PC-3 (cell line): ENCODE measurements around the gene KSR2.

Experiments used
- EZH2 ChIP-seq: fragments of 300-600 bp; sonication (generic); IDR thresholded peaks from one replicate; pipeline ENCODE4 v1.6.1; 2017; ENCODE audit warnings: antibody characterized with exemption, mild to moderate bottlenecking, low read length; ENCODE audit not compliant: unreplicated experiment
- EZH2phosphoT487 ChIP-seq: fragments of 300-600 bp; sonication (generic); IDR thresholded peaks from 2 replicates; pipeline ENCODE4 v1.6.1; 2018; ENCODE audit warnings: mild to moderate bottlenecking, antibody characterized with exemption, low read length, borderline replicate concordance
- TF ChIP-seq, protein P1 (sequence below): fragments of 300-600 bp; sonication (generic); conservative IDR thresholded peaks from 2 replicates; pipeline ENCODE4 v1.5.1; 2017; ENCODE audit warnings: antibody characterized with exemption, low read depth, mild to moderate bottlenecking, low read length

DNA sequence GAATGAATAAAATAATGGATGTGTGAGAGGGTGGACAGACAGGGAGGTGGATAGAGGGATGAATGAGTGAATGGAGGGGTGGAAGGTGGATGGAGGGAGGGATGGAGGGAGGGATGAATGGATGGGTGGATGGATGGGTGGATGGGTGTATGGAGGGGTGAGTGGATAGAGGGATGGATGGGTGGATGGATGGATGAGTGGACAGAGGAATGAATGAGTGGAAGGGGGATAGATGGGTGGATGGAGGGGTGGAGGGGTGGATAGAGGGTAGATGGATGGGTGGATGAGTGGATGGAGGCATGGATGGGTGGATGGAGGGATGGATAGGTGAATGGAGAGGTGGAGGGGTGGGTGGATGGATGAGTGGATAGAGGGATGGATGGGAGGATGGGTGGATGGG lies 559.5 kb downstream of the KSR2 start:
- TF ChIP-seq, protein P1, sequence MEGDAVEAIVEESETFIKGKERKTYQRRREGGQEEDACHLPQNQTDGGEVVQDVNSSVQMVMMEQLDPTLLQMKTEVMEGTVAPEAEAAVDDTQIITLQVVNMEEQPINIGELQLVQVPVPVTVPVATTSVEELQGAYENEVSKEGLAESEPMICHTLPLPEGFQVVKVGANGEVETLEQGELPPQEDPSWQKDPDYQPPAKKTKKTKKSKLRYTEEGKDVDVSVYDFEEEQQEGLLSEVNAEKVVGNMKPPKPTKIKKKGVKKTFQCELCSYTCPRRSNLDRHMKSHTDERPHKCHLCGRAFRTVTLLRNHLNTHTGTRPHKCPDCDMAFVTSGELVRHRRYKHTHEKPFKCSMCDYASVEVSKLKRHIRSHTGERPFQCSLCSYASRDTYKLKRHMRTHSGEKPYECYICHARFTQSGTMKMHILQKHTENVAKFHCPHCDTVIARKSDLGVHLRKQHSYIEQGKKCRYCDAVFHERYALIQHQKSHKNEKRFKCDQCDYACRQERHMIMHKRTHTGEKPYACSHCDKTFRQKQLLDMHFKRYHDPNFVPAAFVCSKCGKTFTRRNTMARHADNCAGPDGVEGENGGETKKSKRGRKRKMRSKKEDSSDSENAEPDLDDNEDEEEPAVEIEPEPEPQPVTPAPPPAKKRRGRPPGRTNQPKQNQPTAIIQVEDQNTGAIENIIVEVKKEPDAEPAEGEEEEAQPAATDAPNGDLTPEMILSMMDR = no peak
- TF ChIP-seq EZH2 = no peak
- no peak for TF ChIP-seq EZH2phosphoT487
